LNCaP clone FGC (cell line): ENCODE measurements around the gene ADGRL4.
A peak's percentile ranks its signal among the peaks of the same experiment; 100 is the strongest.

ENCODE experiments used
- DNase-seq: peaks from one replicate; pipeline ENCODE4 v3.0.0-alpha.2; 2011; ENCODE audit warnings: low read depth
- H3K4me3 ChIP-seq: 2 replicates; pipeline ENCODE4 v1.5.1; 2011; ENCODE audit warnings: mild to moderate bottlenecking, low read depth, low read length, control low read depth
- CTCF ChIP-seq: IDR thresholded peaks from 2 replicates; pipeline ENCODE4 v1.5.1; 2012; ENCODE audit warnings: mild to moderate bottlenecking; ENCODE audit not compliant: control insufficient read depth, insufficient read depth; ENCODE audit errors: extremely low read depth

Gene ADGRL4

GRCh38 chr1:79006564-79006963 is at the start of gene ADGRL4:
ADGRL4 (minus strand) TSS chr1:79006730; CDS start chr1:79006654, 76 bp downstream.
- no peak for TF ChIP-seq CTCF
- DNase-seq: no peak
- no peak within 1 kb of the TSS for H3K4me3 ChIP-seq

GRCh38 chr1:79055856-79056255 is 49.3 kb upstream of the ADGRL4 start:
- TF ChIP-seq CTCF: no peak
- no peak for DNase-seq
- H3K4me3 ChIP-seq: no peak overlapping the region

- no peak for TF ChIP-seq CTCF
- no peak overlapping the region for H3K4me3 ChIP-seq
- DNase-seq: no peak
Measured at GRCh38 chr1:79052829-79053449, 46.4 kb upstream of the ADGRL4 start.

- TF ChIP-seq CTCF: 0 out of 2 replicates have a peak, but pooled peaks have one; percentile 10
- DNase-seq: no peak
- H3K4me3 ChIP-seq: no peak overlapping the region
Measured at GRCh38 chr1:79044974-79045650, 38.6 kb upstream of the ADGRL4 start.

GRCh38 chr1:79043506-79043905 is 37.0 kb upstream of the ADGRL4 start:
- DNase-seq: no peak
- H3K4me3 ChIP-seq: no peak overlapping the region
- TF ChIP-seq CTCF: no peak

- DNase-seq: no peak
- TF ChIP-seq CTCF: no peak
- no peak overlapping the region for H3K4me3 ChIP-seq
Measured at GRCh38 chr1:79042539-79042938, 36.0 kb upstream of the ADGRL4 start.
